HG03196 (cell line): ENCODE data around the gene KLHL40.
"Not testable (repeated sequence)": the region's sequence is repeated elsewhere in the genome, so short reads cannot be mapped to it uniquely, and the experiment has no call there.

Experiments used
- ATAC-seq: cut with Tn5 transposase; IDR thresholded peaks from one replicate; pipeline ENCODE4 v1.9.1; 2021; ENCODE audit not compliant: unreplicated experiment

KLHL40 gene

GRCh38 chr3:42717306-42717705, 32.0 kb downstream of the KLHL40 start:
- ATAC-seq: no peak

DNA sequence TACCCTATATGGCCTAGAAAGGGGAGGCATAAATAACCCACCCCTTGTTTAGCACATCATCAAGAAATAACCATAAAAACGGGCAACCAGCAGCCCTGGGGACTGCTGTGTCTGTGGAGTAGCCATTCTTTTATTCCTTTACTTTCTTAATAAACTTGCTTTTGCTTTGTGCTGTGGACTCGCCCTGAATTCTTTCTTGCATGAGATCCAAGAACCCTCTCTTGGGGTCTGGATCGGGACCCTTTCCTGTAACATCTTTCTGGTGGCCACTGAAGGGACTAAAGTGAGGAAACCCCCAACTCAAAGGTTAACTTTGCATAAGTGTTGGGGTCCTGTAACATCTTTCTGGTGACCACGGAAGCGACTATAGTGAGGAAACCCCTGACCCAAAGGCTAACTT, 33.0 kb downstream of the KLHL40 start:
- no peak for ATAC-seq

DNA sequence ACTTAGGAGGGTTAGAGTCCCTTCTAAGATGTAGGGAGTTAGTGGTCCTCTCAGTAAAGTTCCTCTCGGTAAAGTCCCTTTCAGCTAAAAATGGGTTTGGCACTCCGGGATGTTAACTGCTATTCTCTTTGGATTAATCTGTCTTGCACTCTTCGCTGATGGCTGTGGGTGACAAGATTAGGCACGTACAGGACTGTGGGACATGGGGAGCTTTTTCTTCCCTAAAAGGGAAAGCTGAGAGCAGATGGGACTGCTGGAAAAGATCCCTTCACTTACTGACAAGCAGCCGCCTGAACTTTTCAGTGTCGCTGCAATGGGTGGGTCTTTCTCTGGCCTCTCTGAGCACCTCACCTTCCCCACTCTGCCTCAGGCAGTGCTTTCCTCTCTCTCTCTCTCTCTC, 33.7 kb downstream of the KLHL40 start:
- no peak for ATAC-seq

DNA sequence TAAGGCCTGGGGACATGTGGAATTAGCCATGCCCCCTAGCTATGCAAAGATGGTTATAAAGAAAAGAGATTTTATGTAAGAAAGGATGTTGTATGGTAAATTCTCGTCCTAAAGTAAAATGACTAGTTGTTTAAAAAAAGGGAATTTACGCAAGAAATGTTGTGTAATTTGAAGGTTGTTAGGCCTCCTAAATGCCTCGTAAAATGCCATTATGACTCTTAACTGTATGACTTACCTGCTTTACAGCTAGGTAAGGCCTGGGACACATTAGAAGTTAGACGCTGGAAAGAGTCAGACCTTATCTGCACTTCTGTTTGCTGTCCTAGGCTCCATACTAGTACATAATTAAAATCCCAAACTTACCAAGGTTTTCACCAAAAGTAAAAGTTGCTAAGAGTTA, 34.8 kb downstream of the KLHL40 start:
- ATAC-seq: no peak

DNA sequence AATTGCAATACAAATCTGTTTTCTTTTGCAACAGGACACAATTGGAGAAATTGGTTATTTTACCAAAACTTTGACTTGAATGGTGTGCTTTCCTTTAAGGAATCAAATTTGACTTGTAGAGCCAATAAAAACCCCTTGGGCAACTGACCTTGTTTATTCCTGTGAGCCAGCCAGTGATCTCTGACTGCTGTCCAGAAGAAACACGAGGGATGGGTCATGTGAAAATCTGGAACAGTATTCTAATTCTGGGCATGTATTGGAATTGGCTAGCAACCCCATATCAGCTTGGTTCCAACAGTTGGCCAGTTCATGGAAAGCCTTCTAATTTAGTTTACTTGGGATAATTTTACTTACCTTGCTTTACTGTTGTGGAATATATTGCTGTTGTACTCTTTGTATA, 36.4 kb downstream of the KLHL40 start:
- ATAC-seq: no peak

DNA sequence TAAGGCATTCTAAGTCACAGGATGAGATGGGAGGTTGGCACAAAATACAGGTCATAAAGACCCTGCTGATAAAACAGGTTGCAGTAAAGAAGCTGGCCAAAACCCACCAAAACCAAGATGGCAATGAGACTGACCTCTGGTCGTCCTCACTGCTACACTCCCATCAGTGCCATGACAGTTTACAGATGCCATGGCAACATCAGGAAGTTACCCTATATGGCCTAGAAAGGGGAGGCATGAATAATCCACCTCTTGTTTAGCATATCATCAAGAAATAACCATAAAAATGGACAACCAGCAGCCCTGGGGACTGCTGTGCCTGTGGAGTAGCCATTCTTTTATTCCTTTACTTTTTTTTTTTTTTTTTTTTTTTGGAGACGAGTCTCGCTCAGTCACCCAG, 37.1 kb downstream of the KLHL40 start:
- ATAC-seq: not testable (repeated sequence)

GRCh38 chr3:42723219-42723618, 37.9 kb downstream of the KLHL40 start:
- no peak for ATAC-seq

DNA sequence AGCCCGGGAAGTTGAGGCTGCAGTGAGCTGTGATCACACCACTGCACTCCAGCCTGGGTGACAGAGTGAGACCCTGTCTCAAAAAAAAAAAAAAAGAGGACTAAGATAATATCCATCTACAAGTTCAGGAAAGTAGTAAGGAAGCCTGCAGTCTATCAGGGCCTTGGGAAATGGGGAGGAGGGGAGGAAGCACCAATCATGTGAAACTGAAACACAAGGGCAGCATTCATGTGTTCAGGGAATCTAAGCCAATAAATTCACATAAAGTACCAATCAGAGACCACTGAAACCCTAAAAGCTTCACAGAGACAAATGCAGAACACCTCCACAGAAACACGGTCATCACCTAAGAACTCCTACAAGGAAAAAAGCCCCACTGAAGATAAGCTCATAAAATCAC, 40.1 kb downstream of the KLHL40 start:
- ATAC-seq: no peak

DNA sequence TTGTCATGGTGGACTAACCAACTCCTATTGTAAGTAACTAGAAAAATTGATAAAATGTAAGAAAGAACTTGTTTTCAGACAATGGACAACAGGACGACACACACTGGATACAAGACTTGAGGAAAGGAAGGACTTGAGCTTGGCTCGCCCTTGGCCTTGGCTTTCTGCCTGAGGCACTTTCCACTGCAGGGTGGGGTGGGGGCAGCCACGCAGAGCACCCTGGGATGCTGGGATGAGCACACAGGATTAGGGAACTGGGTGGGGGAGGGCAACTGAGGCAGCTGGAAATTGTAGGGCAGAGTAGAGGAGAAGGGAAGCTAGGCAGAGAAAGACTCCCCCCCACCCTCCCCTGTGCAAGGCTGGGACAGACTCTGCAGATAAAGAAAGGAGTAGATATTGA, 42.7 kb downstream of the KLHL40 start:
- no peak for ATAC-seq

- no peak for ATAC-seq
Measured at GRCh38 chr3:42728668-42729364, 43.5 kb downstream of the KLHL40 start.

DNA sequence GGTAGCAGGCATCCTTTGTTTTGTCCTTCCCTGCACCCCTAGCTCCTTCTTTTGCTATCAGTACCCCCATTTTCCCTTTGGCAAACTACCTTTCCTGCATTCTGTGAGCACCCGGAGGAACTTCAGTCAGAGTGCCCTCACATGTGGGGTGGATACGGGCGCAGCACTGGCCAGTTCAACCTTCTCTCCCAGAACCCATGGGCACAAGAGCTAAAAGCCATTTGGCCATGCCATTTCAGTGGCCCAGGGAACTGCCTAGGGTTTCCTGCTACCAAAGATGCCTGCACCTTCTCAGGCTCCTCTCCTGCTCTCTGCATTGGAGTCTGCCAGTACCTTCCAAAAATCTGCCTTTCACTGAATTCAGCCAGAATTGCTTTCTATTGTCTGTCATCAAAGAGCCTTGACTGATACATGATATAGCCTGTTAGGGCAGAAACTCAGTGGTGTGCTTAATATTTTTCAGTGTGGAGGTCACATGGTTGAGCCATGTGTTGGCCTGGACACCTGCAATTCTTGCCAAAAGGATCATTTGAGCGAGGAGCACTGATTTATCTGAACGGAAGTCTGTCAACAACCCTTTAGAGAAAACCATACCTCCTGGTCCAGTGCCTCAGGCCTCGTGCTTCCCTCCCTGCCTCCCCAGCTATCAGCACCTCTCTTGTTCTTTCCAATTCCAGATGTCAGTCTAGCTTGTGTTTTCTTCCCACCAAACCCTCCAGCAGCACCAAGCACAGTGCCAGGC, 44.2 kb downstream of the KLHL40 start:
- ATAC-seq: no peak

DNA sequence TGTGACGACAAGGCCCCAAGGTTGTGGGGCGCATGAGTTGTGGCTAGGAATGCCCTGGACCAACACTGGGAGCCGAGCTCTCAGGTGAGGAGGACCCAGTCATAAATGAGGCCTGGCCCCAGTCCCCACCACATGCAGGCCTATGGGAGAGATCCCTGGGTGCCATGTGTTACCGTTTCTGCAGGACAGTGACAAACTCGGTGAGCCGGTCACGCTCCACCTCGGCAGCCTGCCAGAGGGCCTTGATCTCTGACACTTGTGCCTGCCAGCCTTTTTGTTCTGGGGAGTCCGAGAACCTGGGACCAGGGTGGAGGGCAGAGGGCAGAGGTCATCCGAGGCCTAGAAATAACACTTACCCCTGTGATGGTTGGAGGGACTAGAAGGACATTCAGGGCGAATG, 45.0 kb downstream of the KLHL40 start:
- no peak for ATAC-seq

- no peak for ATAC-seq
Measured at GRCh38 chr3:42730706-42731420, 45.5 kb downstream of the KLHL40 start.

GRCh38 chr3:42731476-42732195, 46.3 kb downstream of the KLHL40 start:
- ATAC-seq: no peak

DNA sequence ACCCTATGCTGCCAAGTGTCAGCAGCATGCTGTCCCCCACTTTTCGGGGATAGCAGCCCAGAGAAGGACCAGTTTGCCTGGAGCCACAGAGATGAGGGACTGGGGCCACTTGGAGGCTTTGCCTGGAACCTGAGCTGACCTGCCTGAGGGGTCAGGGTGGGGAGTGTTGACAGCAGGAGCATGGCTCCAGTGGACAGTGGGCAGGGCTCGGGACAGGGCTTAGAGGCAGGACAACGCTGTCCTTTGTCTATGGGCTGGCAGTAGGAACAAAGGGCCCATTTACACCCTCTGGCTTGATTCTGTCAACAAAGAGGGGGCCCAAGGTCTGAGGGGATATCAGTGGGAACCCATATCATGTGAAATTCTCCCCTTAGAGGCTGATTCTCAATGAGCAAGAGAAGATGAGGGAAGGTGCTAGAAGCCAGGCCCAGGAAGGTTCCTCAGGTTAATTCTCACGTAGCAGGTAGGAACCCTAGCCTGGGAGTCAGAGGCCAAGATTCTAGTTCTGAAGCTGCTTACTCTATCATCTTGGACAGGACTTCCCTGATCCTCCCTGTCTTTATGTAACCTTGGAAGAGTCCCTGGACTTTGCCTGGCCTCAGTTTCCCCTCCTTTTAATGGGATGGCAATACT, 47.0 kb downstream of the KLHL40 start:
- no peak for ATAC-seq

GRCh38 chr3:42732829-42733459, 47.6 kb downstream of the KLHL40 start:
- no peak for ATAC-seq

GRCh38 chr3:42733501-42734262, 48.3 kb downstream of the KLHL40 start:
- no peak for ATAC-seq

DNA sequence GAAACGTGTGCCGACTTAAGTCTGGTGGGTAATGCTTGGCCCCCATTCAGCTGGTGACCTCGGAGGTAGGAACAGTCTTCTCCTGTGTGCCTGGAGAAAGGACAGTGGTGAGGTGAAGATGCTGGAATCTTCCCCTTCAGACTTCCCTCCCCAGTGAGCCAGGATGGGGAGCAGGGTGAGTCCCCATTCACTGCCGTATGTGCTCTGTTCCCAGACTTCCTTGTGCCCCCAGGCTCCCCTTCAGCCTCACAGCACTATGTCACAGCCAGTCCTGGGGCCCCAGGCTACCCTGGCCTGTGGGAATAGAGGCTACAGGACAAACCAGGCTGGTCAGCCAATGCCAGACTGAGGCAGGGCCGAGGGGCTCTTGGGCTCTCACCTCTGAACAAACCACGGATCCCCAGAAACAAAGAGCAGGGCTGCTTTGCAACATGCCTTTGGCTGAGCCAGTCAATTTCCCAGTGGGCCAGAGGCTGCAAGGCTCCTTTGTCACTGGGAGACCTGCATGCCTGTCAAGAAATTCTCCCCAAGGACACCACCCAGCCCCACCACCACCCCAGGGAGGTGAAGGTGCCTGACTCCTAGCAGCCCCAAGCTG, 49.0 kb downstream of the KLHL40 start:
- ATAC-seq: no peak

- no peak for ATAC-seq
Measured at GRCh38 chr3:42735019-42735418, 49.7 kb downstream of the KLHL40 start.
